Smooth muscle cell (in vitro differentiated cells): ENCODE data around the gene NKAIN2. TPM values are rescaled to one million over a fixed set of nuclear protein-coding genes. Genes with fewer than 3 reads are reported as not detected.

Experiments
- DNase-seq: peaks from one replicate; lab custom pipeline; 2025; ENCODE audit not compliant: unreplicated experiment; lab: John Stamatoyannopoulos, UW
- H2AFZ ChIP-seq: fragments of 200-600 bp; sonication (generic); 2 replicates; pipeline ENCODE4 v1.6.0; 2016; ENCODE audit warnings: antibody characterized with exemption, low read depth, mild to moderate bottlenecking
- H3F3A ChIP-seq: fragments of 200-600 bp; sonication (generic); 2 replicates; pipeline ENCODE4 v1.6.0; 2017; ENCODE audit warnings: antibody characterized with exemption, low read depth
- H3K27ac ChIP-seq: fragments of 200-600 bp; sonication (generic); 2 replicates; pipeline ENCODE4 v1.5.1; 2016; ENCODE audit warnings: low read depth, mild to moderate bottlenecking
- H3K27me3 ChIP-seq: fragments of 200-600 bp; sonication (generic); 2 replicates; pipeline ENCODE4 v1.6.1; 2016; ENCODE audit warnings: low read depth, mild to moderate bottlenecking
- H3K36me3 ChIP-seq: fragments of 200-600 bp; sonication (generic); 2 replicates; pipeline ENCODE4 v1.5.1; 2016; ENCODE audit warnings: low read depth
- H3K4me1 ChIP-seq: fragments of 200-600 bp; sonication (generic); 2 replicates; pipeline ENCODE4 v1.5.1; 2016; ENCODE audit warnings: low read depth
- H3K4me2 ChIP-seq: fragments of 200-600 bp; sonication (generic); 2 replicates; pipeline ENCODE4 v1.6.0; 2016; ENCODE audit warnings: mild to moderate bottlenecking
- H3K4me3 ChIP-seq: fragments of 200-600 bp; sonication (generic); 2 replicates; pipeline ENCODE4 v1.5.1; 2016; ENCODE audit warnings: mild to moderate bottlenecking
- H3K79me2 ChIP-seq: fragments of 200-600 bp; sonication (generic); 2 replicates; pipeline ENCODE4 v1.6.0; 2016; ENCODE audit warnings: low read depth, mild to moderate bottlenecking
- H3K9ac ChIP-seq: fragments of 200-600 bp; sonication (generic); 2 replicates; pipeline ENCODE4 v1.6.0; 2016; ENCODE audit warnings: low read depth
- H3K9me3 ChIP-seq: fragments of 200-600 bp; sonication (generic); replicated peaks from 2 replicates; pipeline ENCODE4 v1.5.1; 2016; ENCODE audit warnings: low read depth
- H4K20me1 ChIP-seq: fragments of 200-600 bp; sonication (generic); 2 replicates; pipeline ENCODE4 v1.6.0; 2016; ENCODE audit warnings: low read depth
- CTCF ChIP-seq: fragments of 200-600 bp; sonication (generic); IDR thresholded peaks from 2 replicates; pipeline ENCODE4 v1.5.1; 2017; ENCODE audit warnings: borderline replicate concordance, mild to moderate bottlenecking, antibody characterized with exemption; ENCODE audit not compliant: insufficient read depth, poor library complexity, severe bottlenecking
- WGBS: methylation state at CpG from one replicate; pipeline ENCODE4 v1.1.7; 2016; ENCODE audit warnings: low lambda C conversion rate; 5-methylcytosine and 5-hydroxymethylcytosine counted together
- polyA plus RNA-seq: library from polyadenylated mRNA; unstranded; fragments of >200 nt; fragmentation: Nextera tagmentation; extraction: Ambion mirVana; gene quantifications from 2 replicates; pipeline ENCODE4 v1.2.1, GENCODE V29; 2016
- total RNA-seq: library from RNA; depleted of rRNA; stranded (reverse); fragments of >200 nt; gene quantifications from 2 replicates; pipeline ENCODE4 v1.2.3, GENCODE V29; 2014

Gene NKAIN2
- total and polyA plus RNA-seq, 2 experiments from 2014 or later, result 0.09 TPM; not detected in 1

- H3K4me3 ChIP-seq, result no peak overlapping the region
- 71% methylated on average over 3 of the region's 3 CpGs for WGBS
- no peak overlapping the region for H3K9ac ChIP-seq
- H3K79me2 ChIP-seq, result no peaks in the 10 kb centered on the region
- no peak for DNase-seq
- no peak overlapping the region for H3K4me2 ChIP-seq
- no peak overlapping the region for H2AFZ ChIP-seq
- H3K27me3 ChIP-seq, result peaks cover 9% of the 10 kb centered on the region
- H3K27ac ChIP-seq, result no peak overlapping the region
- no peak for TF ChIP-seq CTCF
- no peaks in the 10 kb centered on the region for H3F3A ChIP-seq
- H4K20me1 ChIP-seq, result no peaks in the 10 kb centered on the region
- H3K4me1 ChIP-seq, result no peaks in the 10 kb centered on the region
- H3K9me3 ChIP-seq, result no peaks in the 10 kb centered on the region
- no peaks in the 10 kb centered on the region for H3K36me3 ChIP-seq
Observed at GRCh38 chr6:124064317-124065113, 260.9 kb downstream of the NKAIN2 start.

GRCh38 chr6:124066269-124066668 is 262.6 kb downstream of the NKAIN2 start:
- Histone ChIP-seq H3K4me3 (no peak overlapping the region), H3K79me2 (no peaks in the 10 kb centered on the region), H4K20me1 (no peaks in the 10 kb centered on the region), H3K9me3 (no peaks in the 10 kb centered on the region), H3K4me2 (no peak overlapping the region), H3F3A (no peaks in the 10 kb centered on the region), H3K9ac (no peak overlapping the region), H3K27ac (no peak overlapping the region), H2AFZ (no peak overlapping the region), H3K36me3 (no peaks in the 10 kb centered on the region), H3K4me1 (no peaks in the 10 kb centered on the region), H3K27me3 (no peaks in the 10 kb centered on the region)
- DNase-seq, result no peak
- no peak for TF ChIP-seq CTCF

- Histone ChIP-seq H3K4me1 (no peaks in the 10 kb centered on the region), H2AFZ (no peak overlapping the region), H3K4me3 (no peak overlapping the region), H3F3A (no peaks in the 10 kb centered on the region), H4K20me1 (no peaks in the 10 kb centered on the region), H3K79me2 (no peaks in the 10 kb centered on the region), H3K4me2 (no peak overlapping the region), H3K36me3 (no peaks in the 10 kb centered on the region), H3K27me3 (no peaks in the 10 kb centered on the region), H3K27ac (no peak overlapping the region), H3K9me3 (no peaks in the 10 kb centered on the region), H3K9ac (no peak overlapping the region)
- WGBS, result 85% methylated on average over 6 of the region's 6 CpGs
- DNase-seq, result no peak
- TF ChIP-seq CTCF, result no peak
Observed at GRCh38 chr6:124066946-124067552, 263.4 kb downstream of the NKAIN2 start.
